ENCODE measurements around the gene CCL25.

The CCL25 gene

DNA sequence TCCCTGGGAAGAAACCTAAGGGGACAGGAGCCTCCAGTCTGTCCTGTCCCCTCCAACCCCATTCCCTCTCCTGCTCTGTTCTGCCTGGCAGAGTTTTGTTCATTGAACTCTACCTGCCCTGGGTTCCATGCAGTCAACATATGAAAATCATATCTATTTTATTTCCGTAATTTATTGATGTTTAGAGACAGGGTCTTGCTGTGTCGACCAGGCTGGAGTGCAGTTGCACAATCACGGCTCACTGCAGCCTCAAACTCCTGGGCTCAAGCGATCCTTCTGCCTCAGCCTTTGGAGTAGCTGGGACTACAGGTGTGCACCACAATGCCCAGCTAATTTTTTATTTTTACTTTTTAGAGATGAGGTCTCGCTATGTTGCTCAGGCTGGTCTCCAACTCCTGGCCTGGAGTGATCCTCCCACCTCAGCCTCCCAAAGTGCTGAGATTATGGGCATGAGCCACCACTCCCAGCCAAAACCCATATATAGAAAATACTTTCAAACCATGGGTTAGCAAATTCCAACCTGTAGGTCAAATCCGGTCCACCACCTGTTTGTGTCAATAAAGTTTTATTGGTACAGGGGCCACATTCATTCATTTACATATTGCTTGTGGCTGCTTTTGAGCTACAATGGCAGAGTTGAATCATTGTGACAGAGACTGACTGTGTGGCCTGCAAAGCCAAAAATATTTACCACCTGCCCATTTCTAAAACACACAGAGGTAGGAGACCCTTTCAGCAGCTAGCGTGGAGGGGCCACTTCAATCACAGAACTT, 57.5 kb downstream of the CCL25 start:
- no peak overlapping the region for H3K9ac ChIP-seq (ENCODE audit: low read length)
- DNase-seq: no peak
- no peak overlapping the region for H3K18ac ChIP-seq (ENCODE audit: low read depth in 1 of 2, low read length in 2 of 2)
- H2AFZ ChIP-seq (ENCODE audit: low read depth, low read length): no peak overlapping the region
- 92% methylated on average over 6 of the region's 7 CpGs for WGBS
- H3K79me1 ChIP-seq (replicated peaks; ENCODE audit: low read length, poor library complexity, severe bottlenecking): no peaks in the 10 kb centered on the region
- H3K36me3 ChIP-seq (ENCODE audit: control insufficient read depth in 1 of 2, insufficient read depth in 2 of 2, low read depth in 1 of 2, low read length in 2 of 2): no peaks in the 10 kb centered on the region
- no peak overlapping the region for H3K4ac ChIP-seq (ENCODE audit: low read depth in 1 of 2, low read length in 2 of 2)
- H3K27me3 ChIP-seq (ENCODE audit: control insufficient read depth in 1 of 2, insufficient read depth in 1 of 2, low read length in 2 of 2): peaks cover 8 to 24% of the 10 kb centered on the region in 2 experiments
- no peak overlapping the region for H2BK120ac ChIP-seq (ENCODE audit: low read depth, low read length)
- no peak overlapping the region for H3K4me3 ChIP-seq (ENCODE audit: insufficient read depth in 1 of 2, low read depth in 1 of 2, low read length in 2 of 2)
- H2BK15ac ChIP-seq (ENCODE audit: low read depth, poor library complexity, severe bottlenecking): no peak overlapping the region
- no peak overlapping the region for H2BK12ac ChIP-seq (ENCODE audit: low read length in 2 of 2)
- H3K4me2 ChIP-seq (ENCODE audit: low read length, poor library complexity, severe bottlenecking): no peak overlapping the region
- H3K9me3 ChIP-seq (ENCODE audit: control insufficient read depth, low read length): peaks cover 16% of the 10 kb centered on the region
- H2BK5ac ChIP-seq (ENCODE audit: low read depth, low read length, poor library complexity, severe bottlenecking): no peak overlapping the region
- H4K8ac ChIP-seq (ENCODE audit: low read length): no peak overlapping the region
- H3K23ac ChIP-seq (ENCODE audit: low read length in 2 of 2): no peak overlapping the region
- H3K14ac ChIP-seq (ENCODE audit: low read length in 2 of 2): no peak overlapping the region
- no peaks in the 10 kb centered on the region for H3K4me1 ChIP-seq (ENCODE audit: control insufficient read depth, insufficient read depth, low read depth, low read length)
- no peak overlapping the region for H4K91ac ChIP-seq (ENCODE audit: low read length)
- H3K27ac ChIP-seq (ENCODE audit: low read length, poor library complexity, severe bottlenecking): no peak overlapping the region
- H2AK5ac ChIP-seq (ENCODE audit: low read length, severe bottlenecking): no peak overlapping the region

DNA sequence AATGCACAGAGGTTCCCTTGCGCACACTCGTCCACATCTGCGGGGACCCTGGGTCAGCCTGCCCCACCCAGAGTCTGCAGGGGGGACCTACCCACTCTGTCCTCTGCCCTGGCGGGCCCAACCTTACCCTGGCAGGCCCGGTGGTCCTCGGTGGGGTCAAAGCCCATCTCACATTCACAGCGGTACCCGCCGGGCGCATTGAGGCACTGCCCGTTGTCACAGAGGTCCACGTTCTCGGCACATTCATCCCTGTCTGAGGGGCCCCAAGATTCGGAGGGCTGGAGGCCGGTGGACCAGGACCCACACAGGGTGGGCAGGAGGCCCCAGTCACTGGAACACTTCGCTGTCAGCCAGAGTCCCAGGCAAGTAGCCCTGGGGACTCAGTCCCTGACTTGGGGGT, 58.4 kb downstream of the CCL25 start:
- Histone ChIP-seq H3K18ac (ENCODE audit: low read depth in 1 of 2, low read length in 2 of 2) (no peak overlapping the region), H2AK5ac (ENCODE audit: low read length, severe bottlenecking) (no peak overlapping the region), H2BK5ac (ENCODE audit: low read depth, low read length, poor library complexity, severe bottlenecking) (no peak overlapping the region), H3K27ac (ENCODE audit: low read length, poor library complexity, severe bottlenecking) (no peak overlapping the region), H4K8ac (ENCODE audit: low read length) (no peak overlapping the region), H3K4me1 (ENCODE audit: control insufficient read depth, insufficient read depth, low read depth, low read length) (no peaks in the 10 kb centered on the region), H3K4me2 (ENCODE audit: low read length, poor library complexity, severe bottlenecking) (no peak overlapping the region), H3K4ac (ENCODE audit: low read depth in 1 of 2, low read length in 2 of 2) (no peak overlapping the region), H3K36me3 (ENCODE audit: control insufficient read depth in 1 of 2, insufficient read depth in 2 of 2, low read depth in 1 of 2, low read length in 2 of 2) (no peaks in the 10 kb centered on the region), H3K23ac (ENCODE audit: low read length in 2 of 2) (no peak overlapping the region), H3K27me3 (ENCODE audit: control insufficient read depth in 1 of 2, insufficient read depth in 1 of 2, low read length in 2 of 2) (peaks cover 14 to 28% of the 10 kb centered on the region in 2 experiments), H2BK12ac (ENCODE audit: low read length in 2 of 2) (no peak overlapping the region), H2BK120ac (ENCODE audit: low read depth, low read length) (no peak overlapping the region), H3K79me1 (replicated peaks; ENCODE audit: low read length, poor library complexity, severe bottlenecking) (no peaks in the 10 kb centered on the region), H3K9me3 (ENCODE audit: control insufficient read depth, low read length) (peaks cover 16% of the 10 kb centered on the region), H2BK15ac (ENCODE audit: low read depth, poor library complexity, severe bottlenecking) (no peak overlapping the region), H3K9ac (ENCODE audit: low read length) (no peak overlapping the region), H2AFZ (ENCODE audit: low read depth, low read length) (no peak overlapping the region), H3K14ac (ENCODE audit: low read length in 2 of 2) (no peak overlapping the region), H4K91ac (ENCODE audit: low read length) (no peak overlapping the region), H3K4me3 (ENCODE audit: insufficient read depth in 1 of 2, low read depth in 1 of 2, low read length in 2 of 2) (no peak overlapping the region)
- DNase-seq: no peak
- 93% methylated on average over 16 of the region's 16 CpGs for WGBS

DNA sequence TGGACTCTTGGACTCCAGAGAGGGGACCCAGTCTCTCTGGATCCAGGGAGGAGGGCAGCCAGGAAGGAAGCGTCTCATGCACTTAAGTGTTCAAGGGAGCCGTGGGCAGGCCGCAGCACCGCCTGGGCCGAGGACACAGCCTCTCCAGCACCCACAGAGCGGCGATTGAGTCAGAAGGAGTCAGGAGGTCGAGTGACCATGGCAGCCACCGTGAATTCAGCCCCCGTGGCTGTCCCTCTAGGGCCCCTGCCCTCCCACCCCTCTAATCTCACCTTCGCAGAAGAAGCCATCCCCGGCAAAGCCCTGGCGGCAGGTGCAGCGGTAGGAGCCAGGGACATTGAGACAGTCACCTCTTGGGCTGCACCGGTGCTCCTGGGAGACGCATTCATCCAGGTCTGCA, 58.8 kb downstream of the CCL25 start:
- no peak overlapping the region for H3K4me2 ChIP-seq (ENCODE audit: low read length, poor library complexity, severe bottlenecking)

More for the DNA sequence above, 58.8 kb downstream of the CCL25 start:
- Histone ChIP-seq H3K4me3 (ENCODE audit: insufficient read depth in 1 of 2, low read depth in 1 of 2, low read length in 2 of 2) (no peak overlapping the region), H4K8ac (ENCODE audit: low read length) (no peak overlapping the region), H2AK5ac (ENCODE audit: low read length, severe bottlenecking) (no peak overlapping the region), H2AFZ (ENCODE audit: low read depth, low read length) (no peak overlapping the region), H3K23ac (ENCODE audit: low read length in 2 of 2) (no peak overlapping the region), H3K4ac (ENCODE audit: low read depth in 1 of 2, low read length in 2 of 2) (no peak overlapping the region), H3K27me3 (ENCODE audit: control insufficient read depth in 1 of 2, insufficient read depth in 1 of 2, low read length in 2 of 2) (peaks cover 17 to 28% of the 10 kb centered on the region in 2 experiments), H2BK12ac (ENCODE audit: low read length in 2 of 2) (no peak overlapping the region), H3K14ac (ENCODE audit: low read length in 2 of 2) (no peak overlapping the region), H3K18ac (ENCODE audit: low read depth in 1 of 2, low read length in 2 of 2) (no peak overlapping the region), H3K79me1 (replicated peaks; ENCODE audit: low read length, poor library complexity, severe bottlenecking) (no peaks in the 10 kb centered on the region), H3K36me3 (ENCODE audit: control insufficient read depth in 1 of 2, insufficient read depth in 2 of 2, low read depth in 1 of 2, low read length in 2 of 2) (no peaks in the 10 kb centered on the region), H2BK120ac (ENCODE audit: low read depth, low read length) (no peak overlapping the region), H2BK15ac (ENCODE audit: low read depth, poor library complexity, severe bottlenecking) (no peak overlapping the region), H3K4me1 (ENCODE audit: control insufficient read depth, insufficient read depth, low read depth, low read length) (no peaks in the 10 kb centered on the region), H3K27ac (ENCODE audit: low read length, poor library complexity, severe bottlenecking) (no peak overlapping the region), H3K9ac (ENCODE audit: low read length) (no peak overlapping the region), H4K91ac (ENCODE audit: low read length) (no peak overlapping the region), H2BK5ac (ENCODE audit: low read depth, low read length, poor library complexity, severe bottlenecking) (no peak overlapping the region), H3K9me3 (ENCODE audit: control insufficient read depth, low read length) (peaks cover 14% of the 10 kb centered on the region)
- no peak for DNase-seq
- 89% methylated on average over 15 of the region's 16 CpGs for WGBS
